ENCODE results near the gene PRR5L. TPM values are rescaled to one million over a fixed set of nuclear protein-coding genes. Genes with fewer than 3 reads are reported as not detected.
A peak's percentile ranks its signal among the peaks of the same experiment; 100 is the strongest.

PRR5L gene
- total RNA-seq, 1 donor from 2014 or later, result 32.5 TPM

GRCh38 chr11:36380296-36381014, 84.4 kb downstream of the PRR5L start:
- H3K9me3 ChIP-seq, result no peaks in the 10 kb centered on the region
- no peaks in the 10 kb centered on the region for H3K36me3 ChIP-seq
- TF ChIP-seq CTCF (IDR thresholded peaks at IDR 0.05), result no peak
- intact Hi-C loops (cut with DNase I), result no loop called here
- H3K4me1 ChIP-seq, result peaks cover 0 to 4% of the 10 kb centered on the region in 2 donors
- no peak for DNase-seq (ENCODE audit: low spot score in 2 of 2)
- peaks cover 7% of the 10 kb centered on the region for H3K27me3 ChIP-seq
- no peak overlapping the region for H3K27ac ChIP-seq
- H3K4me3 ChIP-seq, result no peak overlapping the region

GRCh38 chr11:36381015-36381360, 84.9 kb downstream of the PRR5L start:
- intact Hi-C loops (cut with DNase I), result no loop called here
- no peak for TF ChIP-seq CTCF (IDR thresholded peaks at IDR 0.05)
- H3K4me3 ChIP-seq, result no peak overlapping the region

GRCh38 chr11:36383195-36383594, 87.1 kb downstream of the PRR5L start:
- no peaks in the 10 kb centered on the region for H3K4me1 ChIP-seq
- H3K27ac ChIP-seq, result no peak overlapping the region
- intact Hi-C loops (cut with DNase I), result no loop called here
- no peak overlapping the region for H3K4me3 ChIP-seq
- DNase-seq (ENCODE audit: low spot score in 2 of 2), result no peak
- H3K9me3 ChIP-seq, result no peaks in the 10 kb centered on the region
- H3K27me3 ChIP-seq, result no peaks in the 10 kb centered on the region
- H3K36me3 ChIP-seq, result no peaks in the 10 kb centered on the region
- no peak for TF ChIP-seq CTCF (IDR thresholded peaks at IDR 0.05)

More at GRCh38 chr11:36381015-36381360, 84.9 kb downstream of the PRR5L start:
- no peaks in the 10 kb centered on the region for H3K9me3 ChIP-seq
- no peaks in the 10 kb centered on the region for H3K36me3 ChIP-seq
- H3K27me3 ChIP-seq, result peaks cover 7% of the 10 kb centered on the region
- peaks cover 0 to 4% of the 10 kb centered on the region in 2 donors for H3K4me1 ChIP-seq
- H3K27ac ChIP-seq, result no peak overlapping the region
- DNase-seq (ENCODE audit: low spot score in 2 of 2), result no peak

GRCh38 chr11:36385121-36385970, 89.3 kb downstream of the PRR5L start:
- no peak for TF ChIP-seq CTCF (IDR thresholded peaks at IDR 0.05)
- DNase-seq (ENCODE audit: low spot score in 2 of 2), result no peak
- no peaks in the 10 kb centered on the region for H3K36me3 ChIP-seq
- H3K27ac ChIP-seq, result no peak overlapping the region
- intact Hi-C loops (cut with DNase I), result no loop called here
- no peaks in the 10 kb centered on the region for H3K4me1 ChIP-seq
- no peak overlapping the region for H3K4me3 ChIP-seq
- H3K9me3 ChIP-seq, result no peaks in the 10 kb centered on the region
- H3K27me3 ChIP-seq, result no peaks in the 10 kb centered on the region

- DNase-seq (ENCODE audit: low spot score in 2 of 2), result peak in 1 of 2 donors; percentile 12
- Histone ChIP-seq H3K4me1 (no peaks in the 10 kb centered on the region), H3K36me3 (no peaks in the 10 kb centered on the region), H3K4me3 (no peak overlapping the region), H3K9me3 (no peaks in the 10 kb centered on the region), H3K27ac (no peak overlapping the region), H3K27me3 (no peaks in the 10 kb centered on the region)
- TF ChIP-seq CTCF (IDR thresholded peaks at IDR 0.05), result no peak
- intact Hi-C loops (cut with DNase I), result no loop called here
These were observed 90.3 kb downstream of the PRR5L start for GRCh38 chr11:36386411-36386810.

Data from ascending aorta (tissue), 2 donors.